K562 (cell line): Measurements from ENCODE around the gene IMPA2. TPM values are rescaled to one million over a fixed set of nuclear protein-coding genes. Genes with fewer than 3 reads are reported as not detected.

ENCODE experiments used
- C11orf30 ChIP-seq: fragments of 450-650 bp; IDR thresholded peaks from 2 replicates; pipeline ENCODE4 v1.6.1; 2016; ENCODE audit warnings: low read depth, mild to moderate bottlenecking
- CBFA2T2 ChIP-seq: fragments of 450-650 bp; conservative IDR thresholded peaks from 2 replicates; pipeline ENCODE4 v1.6.1; 2017; ENCODE audit warnings: mild to moderate bottlenecking
- CBX5 ChIP-seq: IDR thresholded peaks from 2 replicates; pipeline ENCODE4 v1.6.1; 2014; ENCODE audit warnings: low read depth, borderline replicate concordance
- DPF2 ChIP-seq: fragments of 450-650 bp; IDR thresholded peaks from 2 replicates; pipeline ENCODE4 v1.6.1; 2016
- MYC ChIP-seq, 2 experiments: fragments of 250-450 bp in 1 of 2; sonication (Bioruptor Pico) in 1 of 2; IDR thresholded peaks; 2 replicates each; pipeline versions ENCODE4 v1.5.1 to v1.6.1; 2012 to 2021; ENCODE audit warnings: low read depth in 2 of 2, borderline replicate concordance in 1 of 2, improper control_type of control experiment in 1 of 2, low read length in 1 of 2, mild to moderate bottlenecking in 1 of 2, moderate library complexity in 1 of 2
- NBN ChIP-seq: fragments of 450-650 bp; IDR thresholded peaks from 2 replicates; pipeline ENCODE4 v1.6.1; 2016; ENCODE audit warnings: low read depth, mild to moderate bottlenecking
- POLR2H ChIP-seq: IDR thresholded peaks from 2 replicates; pipeline ENCODE4 v1.6.1; 2016; ENCODE audit warnings: missing genetic modification characterization, low read depth, mild to moderate bottlenecking, control low read depth, missing compliant biosample characterization, moderate library complexity
- PYGO2 ChIP-seq: fragments of 450-650 bp; IDR thresholded peaks from 2 replicates; pipeline ENCODE4 v1.6.1; 2016; ENCODE audit warnings: mild to moderate bottlenecking, missing genetic modification characterization, moderate library complexity, missing compliant biosample characterization
- TEAD2 ChIP-seq: fragments of 450-650 bp; IDR thresholded peaks from 2 replicates; pipeline ENCODE4 v1.6.1; 2016; ENCODE audit warnings: missing genetic modification characterization, control low read depth, missing compliant biosample characterization
- ZFX ChIP-seq: sonication (generic); formaldehyde crosslinking; IDR thresholded peaks from 2 replicates; pipeline ENCODE4 v1.8.0; 2022; ENCODE audit warnings: mild to moderate bottlenecking, missing genetic modification reagents, moderate library complexity
- ZNF143 ChIP-seq: sonication (generic); formaldehyde crosslinking; IDR thresholded peaks from 2 replicates; pipeline ENCODE4 v1.9.0; 2022; ENCODE audit warnings: mild to moderate bottlenecking, missing genetic modification reagents
- polyA plus RNA-seq, 8 experiments: library from polyadenylated mRNA; depleted of rRNA in 4 of 8; stranded (reverse) in 5 of 8; unstranded in 3 of 8; fragments of >200 nt; fragmentation: Nextera tagmentation in 2 of 8; fragmentation: Illumina TruSeq in 1 of 8; extraction: Ambion mirVana in 2 of 8; extraction: Trizol in 1 of 8; gene quantifications; 2 replicates each; pipeline versions ENCODE4 v1.2.1 to v1.2.3, GENCODE V29; 2011 to 2014; ENCODE audit warnings: inconsistent platforms in 1 of 8, missing spikeins in 1 of 8
- total RNA-seq, 7 experiments: library from RNA; depleted of rRNA in 6 of 7; stranded (reverse); fragments of >200 nt in 6 of 7; fragmentation: Illumina TruSeq in 2 of 7; extraction: Trizol in 2 of 7; gene quantifications; 2 replicates each; pipeline versions ENCODE4 v1.2.1 to v1.2.3, GENCODE V29; 2011 to 2021; ENCODE audit warnings: low replicate concordance in 1 of 7
- TF ChIP-seq, protein P1 (sequence below): fragments of 450-650 bp; IDR thresholded peaks from 2 replicates; pipeline ENCODE4 v1.6.1; 2016; ENCODE audit warnings: borderline replicate concordance
- TF ChIP-seq, protein P2 (sequence below): fragments of 250-450 bp; sonication (Bioruptor Pico); IDR thresholded peaks from 2 replicates; pipeline ENCODE4 v1.4.0; 2020; ENCODE audit warnings: mild to moderate bottlenecking, moderate library complexity
- TF ChIP-seq, protein P3 (sequence below), 2 experiments: IDR thresholded peaks in 1 of 2; conservative IDR thresholded peaks in 1 of 2; 2 replicates each; pipeline ENCODE4 v1.6.1; 2016; ENCODE audit warnings: low read depth in 2 of 2, mild to moderate bottlenecking in 1 of 2, missing compliant biosample characterization in 1 of 2, missing genetic modification characterization in 1 of 2, moderate library complexity in 1 of 2
- TF ChIP-seq, protein P4 (sequence below): fragments of 450-650 bp; IDR thresholded peaks from 2 replicates; pipeline ENCODE4 v1.6.1; 2014; ENCODE audit warnings: low read depth, mild to moderate bottlenecking, moderate library complexity, borderline replicate concordance

The IMPA2 gene
- total and polyA plus RNA-seq, 9 of the 15 experiments (the other 6 are each of a cell fraction or from before 2014, with no cell fraction given), result 0.62 to 11.3 (median 5.7) TPM

DNA sequence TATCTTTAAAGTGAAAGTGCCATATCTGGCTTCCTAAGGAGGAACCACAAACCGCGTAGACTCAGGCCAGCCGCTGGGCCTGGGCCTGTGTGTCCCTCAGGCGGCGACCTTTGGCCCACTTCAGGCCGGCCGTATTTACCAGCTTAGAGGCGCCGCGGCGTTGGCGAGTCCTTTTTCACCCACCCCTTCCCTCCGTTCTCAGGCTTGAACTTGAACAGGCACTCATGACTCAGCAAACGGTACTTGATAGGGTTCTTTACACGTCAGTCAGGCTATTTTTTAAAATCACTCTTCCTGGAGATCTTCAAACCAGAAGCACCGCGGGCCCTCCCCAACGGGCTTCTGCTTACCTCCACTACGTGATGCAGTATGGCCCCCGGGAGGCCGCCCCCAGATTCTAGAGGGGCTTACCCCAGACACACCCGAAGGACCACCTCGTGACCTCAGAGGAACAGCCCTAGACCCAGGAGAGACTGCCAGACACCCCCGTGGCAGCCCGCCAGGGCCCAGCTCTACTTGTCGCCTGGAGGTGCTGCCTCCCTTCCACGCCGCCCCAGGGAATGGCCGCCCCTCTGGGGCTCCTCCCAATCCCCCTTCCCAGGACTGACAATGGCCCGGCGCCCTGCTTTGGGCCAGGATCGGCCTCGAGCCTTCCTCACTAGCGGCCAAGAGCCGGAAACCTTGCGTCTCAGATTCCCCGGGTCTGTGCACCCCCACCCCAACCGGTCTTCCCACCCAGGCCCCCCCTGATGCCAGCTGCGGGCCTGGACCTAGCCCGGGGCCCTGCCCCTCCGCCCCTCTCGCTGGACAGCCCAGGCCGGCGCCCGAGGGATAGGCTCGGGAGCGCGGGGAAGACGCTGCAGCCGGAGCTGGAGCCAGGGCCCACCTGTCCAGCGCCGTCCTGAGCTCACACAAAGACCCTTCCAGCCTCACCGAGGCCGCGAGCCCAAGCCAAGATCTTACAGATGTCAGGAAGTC, 33.8 kb upstream of the IMPA2 start (continued):
- TF ChIP-seq ZFX (peak; percentile 73), ZNF143 (CRISPR knock-in tag) (no peak), CBX5 (peak; percentile 49; the same call in 1 of the 2 replicates), CBFA2T2 (peak; percentile 71), NBN (peak; percentile 91), C11orf30 (peak; percentile 98), PYGO2 (no peak), POLR2H (peak; percentile 78), DPF2 (peak; percentile 81; the same call in 1 of the 2 replicates), TEAD2 (no peak), MYC (IDR thresholded peaks at IDR 0.05; ENCODE audit: low read depth, low read length) (peak; percentile 69; the same call in 1 of the 2 replicates), MYC (CRISPR knock-in tag; IDR thresholded peaks at IDR 0.05; ENCODE audit: borderline replicate concordance, low read depth) (peak; percentile 20; the same call in 1 of the 2 replicates)
- TF ChIP-seq, protein P1, sequence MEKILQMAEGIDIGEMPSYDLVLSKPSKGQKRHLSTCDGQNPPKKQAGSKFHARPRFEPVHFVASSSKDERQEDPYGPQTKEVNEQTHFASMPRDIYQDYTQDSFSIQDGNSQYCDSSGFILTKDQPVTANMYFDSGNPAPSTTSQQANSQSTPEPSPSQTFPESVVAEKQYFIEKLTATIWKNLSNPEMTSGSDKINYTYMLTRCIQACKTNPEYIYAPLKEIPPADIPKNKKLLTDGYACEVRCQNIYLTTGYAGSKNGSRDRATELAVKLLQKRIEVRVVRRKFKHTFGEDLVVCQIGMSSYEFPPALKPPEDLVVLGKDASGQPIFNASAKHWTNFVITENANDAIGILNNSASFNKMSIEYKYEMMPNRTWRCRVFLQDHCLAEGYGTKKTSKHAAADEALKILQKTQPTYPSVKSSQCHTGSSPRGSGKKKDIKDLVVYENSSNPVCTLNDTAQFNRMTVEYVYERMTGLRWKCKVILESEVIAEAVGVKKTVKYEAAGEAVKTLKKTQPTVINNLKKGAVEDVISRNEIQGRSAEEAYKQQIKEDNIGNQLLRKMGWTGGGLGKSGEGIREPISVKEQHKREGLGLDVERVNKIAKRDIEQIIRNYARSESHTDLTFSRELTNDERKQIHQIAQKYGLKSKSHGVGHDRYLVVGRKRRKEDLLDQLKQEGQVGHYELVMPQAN, result peak; percentile 38; the same call in 1 of the 2 replicates
- TF ChIP-seq, protein P2, sequence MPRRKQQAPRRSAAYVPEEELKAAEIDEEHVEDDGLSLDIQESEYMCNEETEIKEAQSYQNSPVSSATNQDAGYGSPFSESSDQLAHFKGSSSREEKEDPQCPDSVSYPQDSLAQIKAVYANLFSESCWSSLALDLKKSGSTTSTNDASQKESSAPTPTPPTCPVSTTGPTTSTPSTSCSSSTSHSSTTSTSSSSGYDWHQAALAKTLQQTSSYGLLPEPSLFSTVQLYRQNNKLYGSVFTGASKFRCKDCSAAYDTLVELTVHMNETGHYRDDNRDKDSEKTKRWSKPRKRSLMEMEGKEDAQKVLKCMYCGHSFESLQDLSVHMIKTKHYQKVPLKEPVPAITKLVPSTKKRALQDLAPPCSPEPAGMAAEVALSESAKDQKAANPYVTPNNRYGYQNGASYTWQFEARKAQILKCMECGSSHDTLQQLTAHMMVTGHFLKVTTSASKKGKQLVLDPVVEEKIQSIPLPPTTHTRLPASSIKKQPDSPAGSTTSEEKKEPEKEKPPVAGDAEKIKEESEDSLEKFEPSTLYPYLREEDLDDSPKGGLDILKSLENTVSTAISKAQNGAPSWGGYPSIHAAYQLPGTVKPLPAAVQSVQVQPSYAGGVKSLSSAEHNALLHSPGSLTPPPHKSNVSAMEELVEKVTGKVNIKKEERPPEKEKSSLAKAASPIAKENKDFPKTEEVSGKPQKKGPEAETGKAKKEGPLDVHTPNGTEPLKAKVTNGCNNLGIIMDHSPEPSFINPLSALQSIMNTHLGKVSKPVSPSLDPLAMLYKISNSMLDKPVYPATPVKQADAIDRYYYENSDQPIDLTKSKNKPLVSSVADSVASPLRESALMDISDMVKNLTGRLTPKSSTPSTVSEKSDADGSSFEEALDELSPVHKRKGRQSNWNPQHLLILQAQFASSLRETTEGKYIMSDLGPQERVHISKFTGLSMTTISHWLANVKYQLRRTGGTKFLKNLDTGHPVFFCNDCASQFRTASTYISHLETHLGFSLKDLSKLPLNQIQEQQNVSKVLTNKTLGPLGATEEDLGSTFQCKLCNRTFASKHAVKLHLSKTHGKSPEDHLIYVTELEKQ (CRISPR knock-in tag), result no peak
- TF ChIP-seq, protein P3, sequence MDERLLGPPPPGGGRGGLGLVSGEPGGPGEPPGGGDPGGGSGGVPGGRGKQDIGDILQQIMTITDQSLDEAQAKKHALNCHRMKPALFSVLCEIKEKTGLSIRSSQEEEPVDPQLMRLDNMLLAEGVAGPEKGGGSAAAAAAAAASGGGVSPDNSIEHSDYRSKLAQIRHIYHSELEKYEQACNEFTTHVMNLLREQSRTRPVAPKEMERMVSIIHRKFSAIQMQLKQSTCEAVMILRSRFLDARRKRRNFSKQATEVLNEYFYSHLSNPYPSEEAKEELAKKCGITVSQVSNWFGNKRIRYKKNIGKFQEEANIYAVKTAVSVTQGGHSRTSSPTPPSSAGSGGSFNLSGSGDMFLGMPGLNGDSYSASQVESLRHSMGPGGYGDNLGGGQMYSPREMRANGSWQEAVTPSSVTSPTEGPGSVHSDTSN (CRISPR knock-in tag; IDR thresholded peaks at IDR 0.05; ENCODE audit: low read depth), result peak; percentile 62
- TF ChIP-seq, protein P3 (tag; conservative IDR thresholded peaks at IDR 0.05; ENCODE audit: low read depth), result peak; percentile 97
- TF ChIP-seq, protein P4, sequence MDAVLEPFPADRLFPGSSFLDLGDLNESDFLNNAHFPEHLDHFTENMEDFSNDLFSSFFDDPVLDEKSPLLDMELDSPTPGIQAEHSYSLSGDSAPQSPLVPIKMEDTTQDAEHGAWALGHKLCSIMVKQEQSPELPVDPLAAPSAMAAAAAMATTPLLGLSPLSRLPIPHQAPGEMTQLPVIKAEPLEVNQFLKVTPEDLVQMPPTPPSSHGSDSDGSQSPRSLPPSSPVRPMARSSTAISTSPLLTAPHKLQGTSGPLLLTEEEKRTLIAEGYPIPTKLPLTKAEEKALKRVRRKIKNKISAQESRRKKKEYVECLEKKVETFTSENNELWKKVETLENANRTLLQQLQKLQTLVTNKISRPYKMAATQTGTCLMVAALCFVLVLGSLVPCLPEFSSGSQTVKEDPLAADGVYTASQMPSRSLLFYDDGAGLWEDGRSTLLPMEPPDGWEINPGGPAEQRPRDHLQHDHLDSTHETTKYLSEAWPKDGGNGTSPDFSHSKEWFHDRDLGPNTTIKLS, result peak; percentile 82; the same call in 1 of the 2 replicates
